H1 (cell line): ENCODE data around the gene ELFN2. TPM values are rescaled to one million over a fixed set of nuclear protein-coding genes. Genes with fewer than 3 reads are reported as not detected.

Experiments
- CTCF ChIA-PET: fragments of 300-600 bp; sonication (Branson Sonifier 250); formaldehyde crosslinking; loops from one replicate; lab custom pipeline; 2021; ENCODE audit not compliant: partially characterized antibody; lab: Charles Lee
- POLR2A ChIA-PET: fragments of 300-600 bp; sonication (Branson Sonifier 250); formaldehyde crosslinking; loops from one replicate; lab custom pipeline; 2021; ENCODE audit warnings: inconsistent platforms; ENCODE audit not compliant: partially characterized antibody; lab: Charles Lee
- DNase-seq, 2 experiments: peaks; one replicate each; pipeline versions ENCODE4 v3.0.0 to v3.0.0-alpha.2; 2010 to 2022; ENCODE audit warnings: low spot score in 2 of 2, low read depth in 1 of 2, mixed read lengths in 1 of 2
- FAIRE-seq: peaks from 2 replicates; lab custom pipeline; 2011; peaks lifted over from hg19 to GRCh38; lab: Jason Lieb, UNC
- H2AFZ ChIP-seq: 2 replicates; pipeline ENCODE4 v1.8.1; 2012; ENCODE audit warnings: low read length, inconsistent platforms
- H2AK5ac ChIP-seq: 2 replicates; pipeline ENCODE4 v1.6.1; 2013; ENCODE audit warnings: low read depth, low read length
- H2BK120ac ChIP-seq: replicated peaks from 2 replicates; pipeline ENCODE3; 2013; ENCODE audit warnings: low read depth, low read length, inconsistent platforms
- H2BK12ac ChIP-seq: 2 replicates; pipeline ENCODE4 v1.6.1; 2013; ENCODE audit warnings: low read depth, low read length
- H2BK15ac ChIP-seq: 2 replicates; pipeline ENCODE4 v1.6.1; 2013; ENCODE audit warnings: low read length
- H2BK20ac ChIP-seq: 2 replicates; pipeline ENCODE4 v1.6.1; 2013; ENCODE audit warnings: low read length
- H2BK5ac ChIP-seq: 2 replicates; pipeline ENCODE4 v1.6.1; 2013; ENCODE audit warnings: low read depth, low read length
- H3K14ac ChIP-seq: 2 replicates; pipeline ENCODE4 v1.6.1; 2013; ENCODE audit warnings: inconsistent platforms; ENCODE audit not compliant: insufficient read length
- H3K18ac ChIP-seq: 2 replicates; pipeline ENCODE4 v1.6.1; 2013; ENCODE audit warnings: low read length; ENCODE audit errors: extremely low read depth
- H3K23ac ChIP-seq: 2 replicates; pipeline ENCODE4 v1.6.1; 2013; ENCODE audit warnings: inconsistent platforms; ENCODE audit not compliant: insufficient read length
- H3K23me2 ChIP-seq: 2 replicates; pipeline ENCODE4 v1.6.1; 2013; ENCODE audit warnings: low read depth, low read length
- H3K27ac ChIP-seq: 2 replicates; pipeline ENCODE4 v1.6.1; 2011; ENCODE audit warnings: low read depth, low read length, inconsistent platforms
- H3K27me3 ChIP-seq, 4 experiments: replicated peaks in 1 of 4; 1 replicate in 1 of 4; 2 replicates in 3 of 4; pipeline versions ENCODE4 v1.6.1 to v1.8.1; 2011 to 2013; ENCODE audit warnings: low read length in 3 of 4, mild to moderate bottlenecking in 3 of 4, inconsistent platforms in 2 of 4, mixed read lengths in 2 of 4, moderate library complexity in 1 of 4; ENCODE audit not compliant: control insufficient read depth in 3 of 4, insufficient read depth in 3 of 4; ENCODE audit errors: extremely low read depth in 1 of 4
- H3K36me3 ChIP-seq, 4 experiments: 2 replicates each; pipeline versions ENCODE4 v1.6.1 to v1.8.1; 2011 to 2013; ENCODE audit warnings: mild to moderate bottlenecking in 4 of 4, low read length in 3 of 4, moderate library complexity in 2 of 4, control low read depth in 1 of 4, inconsistent platforms in 1 of 4; ENCODE audit not compliant: insufficient read depth in 4 of 4, control insufficient read depth in 2 of 4
- H3K4ac ChIP-seq: replicated peaks from 2 replicates; pipeline ENCODE3; 2013; ENCODE audit warnings: low read length, low read depth, mixed read lengths, inconsistent platforms; ENCODE audit not compliant: insufficient read length
- H3K4me1 ChIP-seq, 4 experiments: replicated peaks in 1 of 4; 1 replicate in 1 of 4; 2 replicates in 3 of 4; pipeline versions ENCODE4 v1.6.1 to v1.8.1; 2011 to 2013; ENCODE audit warnings: low read length in 3 of 4, inconsistent platforms in 2 of 4, mixed read lengths in 1 of 4; ENCODE audit not compliant: insufficient read depth in 4 of 4, control insufficient read depth in 3 of 4
- H3K4me2 ChIP-seq, 2 experiments: 2 replicates each; pipeline versions ENCODE4 v1.6.1 to v1.8.1; 2011 to 2013; ENCODE audit warnings: low read depth in 2 of 2, low read length in 2 of 2, control low read depth in 1 of 2, inconsistent platforms in 1 of 2, mild to moderate bottlenecking in 1 of 2; ENCODE audit not compliant: insufficient read depth in 1 of 2
- H3K4me3 ChIP-seq, 4 experiments: fragments of 200-600, 300-600 bp in 1 of 4; sonication (generic), shearing (Covaris generic), sonication (Bioruptor Twin) in 1 of 4; 2 replicates each; pipeline versions ENCODE4 v1.5.1 to v1.8.1; 2011 to 2016; ENCODE audit warnings: low read length in 4 of 4, low read depth in 3 of 4, control low read depth in 2 of 4, inconsistent platforms in 2 of 4, mild to moderate bottlenecking in 2 of 4, mixed read lengths in 1 of 4, moderate library complexity in 1 of 4; ENCODE audit not compliant: insufficient read depth in 2 of 4; ENCODE audit errors: extremely low read depth in 1 of 4
- H3K56ac ChIP-seq: replicated peaks from 2 replicates; pipeline ENCODE3; 2013; ENCODE audit warnings: low read depth, mild to moderate bottlenecking, mixed read lengths, low read length, inconsistent platforms; ENCODE audit not compliant: insufficient read length
- H3K79me1 ChIP-seq: 2 replicates; pipeline ENCODE4 v1.6.1; 2013; ENCODE audit warnings: low read depth, low read length, control low read depth
- H3K79me2 ChIP-seq, 2 experiments: 2 replicates each; pipeline versions ENCODE4 v1.6.1 to v1.8.1; 2012 to 2013; ENCODE audit warnings: low read length in 2 of 2, mild to moderate bottlenecking in 2 of 2, inconsistent platforms in 1 of 2; ENCODE audit not compliant: insufficient read depth in 2 of 2, control insufficient read depth in 1 of 2
- H3K9ac ChIP-seq, 4 experiments: replicated peaks in 1 of 4; 1 replicate in 1 of 4; 2 replicates in 3 of 4; pipeline versions ENCODE4 v1.6.1 to v1.8.1; 2011 to 2013; ENCODE audit warnings: low read depth in 3 of 4, low read length in 3 of 4, control low read depth in 2 of 4, mild to moderate bottlenecking in 2 of 4, moderate library complexity in 2 of 4, inconsistent platforms in 1 of 4; ENCODE audit errors: extremely low read depth in 1 of 4
- H3K9me3 ChIP-seq, 2 experiments: 2 replicates each; pipeline versions ENCODE4 v1.6.1 to v1.8.1; 2012 to 2013; ENCODE audit warnings: mild to moderate bottlenecking in 2 of 2, moderate library complexity in 2 of 2, control low read depth in 1 of 2, inconsistent platforms in 1 of 2, low read depth in 1 of 2, low read length in 1 of 2, mixed read lengths in 1 of 2; ENCODE audit not compliant: insufficient read depth in 2 of 2
- H4K20me1 ChIP-seq, 2 experiments: replicated peaks in 1 of 2; 2 replicates each; pipeline versions ENCODE3 to v1.8.1; 2011 to 2013; ENCODE audit warnings: inconsistent platforms in 2 of 2, low read length in 2 of 2, mild to moderate bottlenecking in 1 of 2; ENCODE audit not compliant: insufficient read depth in 2 of 2, control insufficient read depth in 1 of 2
- H4K5ac ChIP-seq: 2 replicates; pipeline ENCODE4 v1.6.1; 2013; ENCODE audit warnings: low read length, low read depth, mixed read lengths, inconsistent platforms; ENCODE audit not compliant: insufficient read length
- H4K8ac ChIP-seq: 2 replicates; pipeline ENCODE4 v1.8.0; 2013; ENCODE audit warnings: mild to moderate bottlenecking, moderate library complexity, low read length, inconsistent platforms; ENCODE audit not compliant: insufficient read depth; ENCODE audit errors: extremely low read depth
- H4K91ac ChIP-seq: replicated peaks from 2 replicates; pipeline ENCODE3; 2013; ENCODE audit warnings: low read length, mixed read lengths, inconsistent platforms; ENCODE audit not compliant: insufficient read length
- BCL11A ChIP-seq, 2 experiments: IDR thresholded peaks; one replicate each; pipeline ENCODE4 v1.6.1; 2011; ENCODE audit warnings: low read depth in 2 of 2, low read length in 2 of 2, mild to moderate bottlenecking in 2 of 2
- CHD2 ChIP-seq: IDR thresholded peaks from 2 replicates; pipeline ENCODE4 v1.6.1; 2012; ENCODE audit warnings: low read length, improper control_type of control experiment
- E2F6 ChIP-seq: IDR thresholded peaks from 2 replicates; pipeline ENCODE4 v1.6.1; 2012; ENCODE audit warnings: inconsistent platforms
- GTF2F1 ChIP-seq: IDR thresholded peaks from 2 replicates; pipeline ENCODE4 v1.6.1; 2012; ENCODE audit warnings: low read depth, low read length, improper control_type of control experiment, borderline replicate concordance
- RFX5 ChIP-seq: IDR thresholded peaks from 2 replicates; pipeline ENCODE4 v1.6.1; 2011; ENCODE audit warnings: low read depth, low read length, improper control_type of control experiment, borderline replicate concordance
- SAP30 ChIP-seq: fragments of 300-600 bp; sonication (generic); IDR thresholded peaks from 2 replicates; pipeline ENCODE4 v1.7.1; 2012; ENCODE audit warnings: low read length, moderate library complexity, mild to moderate bottlenecking, inconsistent platforms; ENCODE audit not compliant: insufficient read depth, insufficient replicate concordance
- SIN3A ChIP-seq, 2 experiments: IDR thresholded peaks in 1 of 2; conservative IDR thresholded peaks in 1 of 2; 2 replicates each; pipeline ENCODE4 v1.6.1; 2011 to 2012; ENCODE audit warnings: low read length in 2 of 2, improper control_type of control experiment in 1 of 2, low read depth in 1 of 2, mild to moderate bottlenecking in 1 of 2
- SIX5 ChIP-seq: IDR thresholded peaks from 2 replicates; pipeline ENCODE4 v1.6.1; 2011; ENCODE audit warnings: mild to moderate bottlenecking, low read depth, low read length
- TBP ChIP-seq: IDR thresholded peaks from 2 replicates; pipeline ENCODE4 v1.6.1; 2011; ENCODE audit warnings: low read depth, low read length, improper control_type of control experiment
- WGBS, 2 experiments: shearing (Covaris generic) in 1 of 2; methylation state at CpG; one replicate each; pipeline versions ENCODE4 v1.1.6 to v1.1.7; 2013 to 2015; ENCODE audit warnings: low lambda C conversion rate in 2 of 2, mixed read lengths in 2 of 2, inconsistent platforms in 1 of 2, low coverage in 1 of 2, missing lambda C conversion rate in 1 of 2; ENCODE audit not compliant: insufficient replicate concordance in 2 of 2, insufficient coverage in 1 of 2, insufficient read length in 1 of 2; ENCODE audit errors: extremely low coverage in 1 of 2, missing lambda C conversion rate in 1 of 2; 5-methylcytosine and 5-hydroxymethylcytosine counted together
- polyA plus RNA-seq, 7 experiments: library from polyadenylated mRNA; depleted of rRNA in 3 of 7; stranded (reverse) in 5 of 7; unstranded in 2 of 7; fragments of >200 nt in 5 of 7; fragments of 200-250 nt in 2 of 7; gene quantifications; 1 replicate in 5 of 7; 2 replicates in 1 of 7; 4 replicates in 1 of 7; pipeline versions ENCODE4 v1.2.1 to v1.2.3, GENCODE V29; 2011 to 2013; ENCODE audit warnings: missing spikeins in 2 of 7, mixed read lengths in 2 of 7
- total RNA-seq: library from RNA; stranded (reverse); fragmentation: NEBNext Ultra II Directional; extraction: Animal tissue kit (Norgen Biotek cat#: 25700); gene quantifications from 2 replicates; pipeline ENCODE4 v1.2.1, GENCODE V29; 2021
- TF ChIP-seq, protein P1 (sequence below), 3 experiments: IDR thresholded peaks; 1 replicate in 2 of 3; 2 replicates in 1 of 3; pipeline versions ENCODE4 v1.5.1 to v1.6.1; 2011; ENCODE audit warnings: low read length in 3 of 3, mild to moderate bottlenecking in 3 of 3, inconsistent platforms in 2 of 3, low read depth in 1 of 3, moderate library complexity in 1 of 3; ENCODE audit not compliant: insufficient read depth in 1 of 3; ENCODE audit errors: control extremely low read depth in 1 of 3

ELFN2 gene
- total and polyA plus RNA-seq, 2 of the 8 experiments (the other 6 are each of a cell fraction or from before 2014, with no cell fraction given): 0.63 to 0.88 TPM

DNA sequence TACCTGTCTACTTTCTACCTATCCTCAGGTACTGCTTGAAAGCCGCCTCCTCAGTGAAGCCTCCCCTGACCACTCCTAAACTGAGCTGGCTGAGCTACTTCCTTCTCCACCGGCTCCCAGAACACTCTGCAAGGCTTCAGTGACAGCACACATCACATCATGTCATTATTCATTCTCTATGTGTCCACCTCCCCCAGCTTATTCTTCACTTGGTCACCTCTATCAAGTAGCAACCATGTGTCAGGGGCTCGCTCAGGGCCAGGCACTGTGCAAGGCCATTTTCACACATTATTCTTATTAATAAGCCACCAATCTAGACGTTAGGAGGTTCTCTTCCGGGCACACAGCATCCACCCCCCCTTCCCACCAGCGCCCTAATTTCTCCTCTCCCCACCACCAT, 3.7 kb upstream of the ELFN2 start:
- Histone ChIP-seq H3K9me3 (no peaks in the 10 kb centered on the region), H4K8ac (no peak overlapping the region), H2AFZ (no peak overlapping the region), H2BK120ac (no peak overlapping the region), H3K4me3 (no peak overlapping the region), H3K23me2 (peaks cover 11% of the 10 kb centered on the region; the same call in 1 of the 2 replicates), H3K79me1 (no peaks in the 10 kb centered on the region), H2BK20ac (no peak overlapping the region), H4K20me1 (peaks cover 1 to 8% of the 10 kb centered on the region in 2 experiments), H3K14ac (no peak overlapping the region), H3K4me1 (peaks cover 0 to 18% (median 12%) of the 10 kb centered on the region in 4 experiments; a peak in 5 of 7 replicates), H4K5ac (no peak overlapping the region), H2BK5ac (no peak overlapping the region), H3K23ac (no peak overlapping the region), H2AK5ac (no peak overlapping the region), H3K4ac (no peak overlapping the region), H3K27ac (no peak overlapping the region), H2BK12ac (no peak overlapping the region; the same call in 1 of the 2 replicates), H3K27me3 (peaks cover 29 to 30% (median 30%) of the 10 kb centered on the region in 4 experiments), H3K79me2 (no peaks in the 10 kb centered on the region), H2BK15ac (peak overlapping the region; percentile 46; the same call in 1 of the 2 replicates), H3K4me2 (no peak overlapping the region), H3K56ac (no peak overlapping the region), H3K9ac (no peak overlapping the region), H3K18ac (no peak overlapping the region), H4K91ac (no peak overlapping the region), H3K36me3 (no peaks in the 10 kb centered on the region)
- ChIA-PET CTCF (interaction anchor here (0.7 to 5.4 kb wide), 19 partner anchors 7 to 176 kb away, joined by 3 to 116 read pairs (median 6); no protein-coding TSS in a partner anchor), POLR2A (interaction anchor here (0.6 kb wide), 1 partner anchor 95 kb away, joined by 3 read pairs; no protein-coding TSS in a partner anchor)
- DNase-seq (no peak), FAIRE-seq (no peak)
- 81% methylated on average over 5 of the region's 6 CpGs; no CpG with 5 or more reads in 1 of the 2 experiments for WGBS, 2 experiments
- TF ChIP-seq SIN3A (conservative IDR thresholded peaks at IDR 0.05 in 1 of 2, IDR thresholded peaks at IDR 0.05 in 1 of 2; ENCODE audit: low read depth in 1 of 2, low read length in 2 of 2) (no peak), CHD2 (no peak), BCL11A (IDR thresholded peaks at IDR 0.05; ENCODE audit: low read depth in 2 of 2, low read length in 2 of 2) (no peak), SIX5 (no peak), TBP (no peak), SAP30 (no peak), GTF2F1 (no peak), E2F6 (no peak), RFX5 (no peak)
- TF ChIP-seq, protein P1, sequence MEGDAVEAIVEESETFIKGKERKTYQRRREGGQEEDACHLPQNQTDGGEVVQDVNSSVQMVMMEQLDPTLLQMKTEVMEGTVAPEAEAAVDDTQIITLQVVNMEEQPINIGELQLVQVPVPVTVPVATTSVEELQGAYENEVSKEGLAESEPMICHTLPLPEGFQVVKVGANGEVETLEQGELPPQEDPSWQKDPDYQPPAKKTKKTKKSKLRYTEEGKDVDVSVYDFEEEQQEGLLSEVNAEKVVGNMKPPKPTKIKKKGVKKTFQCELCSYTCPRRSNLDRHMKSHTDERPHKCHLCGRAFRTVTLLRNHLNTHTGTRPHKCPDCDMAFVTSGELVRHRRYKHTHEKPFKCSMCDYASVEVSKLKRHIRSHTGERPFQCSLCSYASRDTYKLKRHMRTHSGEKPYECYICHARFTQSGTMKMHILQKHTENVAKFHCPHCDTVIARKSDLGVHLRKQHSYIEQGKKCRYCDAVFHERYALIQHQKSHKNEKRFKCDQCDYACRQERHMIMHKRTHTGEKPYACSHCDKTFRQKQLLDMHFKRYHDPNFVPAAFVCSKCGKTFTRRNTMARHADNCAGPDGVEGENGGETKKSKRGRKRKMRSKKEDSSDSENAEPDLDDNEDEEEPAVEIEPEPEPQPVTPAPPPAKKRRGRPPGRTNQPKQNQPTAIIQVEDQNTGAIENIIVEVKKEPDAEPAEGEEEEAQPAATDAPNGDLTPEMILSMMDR (IDR thresholded peaks at IDR 0.05; ENCODE audit: control extremely low read depth in 1 of 3, insufficient read depth in 1 of 3, low read depth in 1 of 3, low read length in 3 of 3): no peak
